MCF 10A (cell line): ENCODE data around the gene ACOT7. TPM values are rescaled to one million over a fixed set of nuclear protein-coding genes. Genes with fewer than 3 reads are reported as not detected.

Experiments used
- BruUV-seq: library from RNA; stranded (reverse); fragments of 400-500 nt; replicated peaks from 2 replicates; lab custom pipeline; 2021; lab: Mats Ljungman, UMichigan
- CTCF ChIA-PET: fragments of 300-600 bp; sonication (Branson Sonifier 250); formaldehyde crosslinking; extraction: SDS; loops from one replicate; lab custom pipeline; 2021; ENCODE audit warnings: antibody characterized with exemption, inconsistent platforms; lab: Yijun Ruan, JAX
- POLR2A ChIA-PET: fragments of 300-600, 350-650 bp; sonication (Branson Sonifier 250); formaldehyde crosslinking; extraction: SDS; loops from one replicate; lab custom pipeline; 2020; ENCODE audit warnings: antibody characterized with exemption, inconsistent platforms; lab: Yijun Ruan, JAX
- DNase-seq: peaks from one replicate; pipeline ENCODE4 v3.0.0-alpha.2; 2018; ENCODE audit not compliant: unreplicated experiment
- H3K27ac Mint-ChIP-seq: one replicate; pipeline ENCODE4 v1.8.0; 2022; ENCODE audit warnings: mild to moderate bottlenecking, low read depth, mixed read lengths; ENCODE audit not compliant: unreplicated experiment
- H3K27me3 Mint-ChIP-seq: one replicate; pipeline ENCODE4 v1.8.0; 2022; ENCODE audit warnings: mixed read lengths; ENCODE audit not compliant: insufficient read depth, unreplicated experiment
- H3K36me3 Mint-ChIP-seq: one replicate; pipeline ENCODE4 v1.8.0; 2022; ENCODE audit warnings: mild to moderate bottlenecking, moderate library complexity, mixed read lengths; ENCODE audit not compliant: insufficient read depth, unreplicated experiment
- H3K4me1 Mint-ChIP-seq: one replicate; pipeline ENCODE4 v1.8.0; 2022; ENCODE audit warnings: mixed read lengths; ENCODE audit not compliant: insufficient read depth, unreplicated experiment
- H3K4me3 Mint-ChIP-seq: one replicate; pipeline ENCODE4 v1.8.0; 2022; ENCODE audit warnings: mild to moderate bottlenecking, moderate library complexity, mixed read lengths; ENCODE audit not compliant: unreplicated experiment
- H3K9me3 Mint-ChIP-seq: one replicate; pipeline ENCODE4 v1.8.0; 2022; ENCODE audit warnings: mixed read lengths; ENCODE audit not compliant: unreplicated experiment
- intact Hi-C: fragments of 100-400 bp; cut with micrococcal nuclease; formaldehyde crosslinking; loops from 2 replicates; pipeline ENCODE4 v1.14.1; 2022
- total RNA-seq: library from RNA; stranded (reverse); gene quantifications from 2 replicates; pipeline ENCODE4 v1.2.3, GENCODE V29; 2022
- TF ChIP-seq, protein P1 (sequence below): fragments of 200-600 bp; IDR thresholded peaks from one replicate; pipeline ENCODE4 v1.8.0; 2022; ENCODE audit warnings: antibody characterized with exemption, mild to moderate bottlenecking; ENCODE audit not compliant: unreplicated experiment

ACOT7 gene
- total RNA-seq, 1 experiment from 2014 or later, result 117 TPM

DNA sequence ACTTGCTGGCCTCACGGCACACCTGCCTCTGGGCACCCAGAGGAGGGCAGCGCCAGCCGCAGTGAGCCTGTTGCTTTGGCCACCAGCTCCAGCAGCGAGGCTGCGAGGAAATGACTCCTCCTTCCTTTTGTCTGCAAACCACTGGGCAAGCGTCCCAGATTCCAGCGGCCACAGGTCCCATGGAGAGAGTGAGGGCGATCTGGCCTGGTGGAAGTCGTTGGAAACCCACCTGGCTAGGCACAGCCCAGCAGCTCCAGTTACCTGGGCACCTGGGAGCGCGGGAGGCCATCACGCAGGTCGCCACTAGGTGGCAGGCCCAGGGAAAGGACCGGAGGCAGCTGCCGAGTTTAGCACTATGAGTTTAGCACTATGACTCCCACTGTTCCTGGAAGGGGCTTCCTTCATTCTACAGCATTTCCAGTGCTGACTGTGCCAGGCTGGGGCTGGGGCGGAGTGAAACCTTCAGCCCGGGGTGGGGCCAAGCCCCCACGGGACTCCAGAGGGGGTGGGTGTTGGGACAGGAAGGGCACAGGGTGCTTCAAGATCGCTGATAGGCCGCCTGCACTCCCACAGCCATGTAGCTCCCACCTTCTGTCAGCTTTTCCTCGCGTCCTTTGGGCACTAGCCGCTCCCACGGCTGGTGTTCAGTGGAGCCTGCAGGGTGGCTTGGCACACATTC is 29.9 kb upstream of the ACOT7 start:
- peaks cover 25% of the 10 kb centered on the region for H3K4me1 Mint-ChIP-seq
- TF ChIP-seq, protein P1, sequence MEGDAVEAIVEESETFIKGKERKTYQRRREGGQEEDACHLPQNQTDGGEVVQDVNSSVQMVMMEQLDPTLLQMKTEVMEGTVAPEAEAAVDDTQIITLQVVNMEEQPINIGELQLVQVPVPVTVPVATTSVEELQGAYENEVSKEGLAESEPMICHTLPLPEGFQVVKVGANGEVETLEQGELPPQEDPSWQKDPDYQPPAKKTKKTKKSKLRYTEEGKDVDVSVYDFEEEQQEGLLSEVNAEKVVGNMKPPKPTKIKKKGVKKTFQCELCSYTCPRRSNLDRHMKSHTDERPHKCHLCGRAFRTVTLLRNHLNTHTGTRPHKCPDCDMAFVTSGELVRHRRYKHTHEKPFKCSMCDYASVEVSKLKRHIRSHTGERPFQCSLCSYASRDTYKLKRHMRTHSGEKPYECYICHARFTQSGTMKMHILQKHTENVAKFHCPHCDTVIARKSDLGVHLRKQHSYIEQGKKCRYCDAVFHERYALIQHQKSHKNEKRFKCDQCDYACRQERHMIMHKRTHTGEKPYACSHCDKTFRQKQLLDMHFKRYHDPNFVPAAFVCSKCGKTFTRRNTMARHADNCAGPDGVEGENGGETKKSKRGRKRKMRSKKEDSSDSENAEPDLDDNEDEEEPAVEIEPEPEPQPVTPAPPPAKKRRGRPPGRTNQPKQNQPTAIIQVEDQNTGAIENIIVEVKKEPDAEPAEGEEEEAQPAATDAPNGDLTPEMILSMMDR, result peak; percentile 66
- ChIA-PET POLR2A (interaction anchor here (0.6 to 2.5 kb wide), 7 partner anchors 9 to 71 kb away, joined by 3 to 26 read pairs (median 4); partner anchors contain the start of genes ACOT7 and PLEKHG5), CTCF (interaction anchor here (0.6 to 5.7 kb wide), 31 partner anchors 9 to 441 kb away, joined by 3 to 118 read pairs (median 4); no protein-coding TSS in a partner anchor)
- no peak overlapping the region for H3K4me3 Mint-ChIP-seq
- peak; percentile 91 for DNase-seq
- BruUV-seq, result no TSS peak
- H3K27me3 Mint-ChIP-seq, result no peaks in the 10 kb centered on the region
- H3K27ac Mint-ChIP-seq, result no peak overlapping the region
- no peaks in the 10 kb centered on the region for H3K9me3 Mint-ChIP-seq
- H3K36me3 Mint-ChIP-seq, result no peaks in the 10 kb centered on the region
- intact Hi-C loops, result loop anchor here (1.0 to 2.0 kb wide), 2 partner anchors 15 to 51 kb away; no protein-coding TSS in a partner anchor

DNA sequence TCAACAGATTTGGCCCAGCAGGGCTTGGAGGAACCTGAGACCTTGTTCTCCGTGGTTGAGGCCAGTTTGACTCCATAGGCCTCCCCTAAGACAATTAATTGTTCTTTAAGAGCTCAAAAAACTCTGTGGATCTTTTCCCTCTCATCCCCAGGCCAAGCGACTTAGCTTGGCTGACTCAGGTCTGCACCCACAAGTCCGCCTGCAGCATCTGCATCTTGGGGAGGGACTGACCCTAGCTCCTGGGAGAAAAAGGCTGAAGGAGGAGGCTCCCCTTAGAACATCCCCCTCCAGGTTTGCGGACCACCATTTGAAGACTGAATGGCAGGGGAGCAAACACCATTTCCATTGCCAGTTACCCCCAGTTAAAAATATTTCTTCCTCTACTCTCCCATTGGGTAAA is 27.7 kb upstream of the ACOT7 start:
- BruUV-seq, result no TSS peak
- Mint-ChIP-seq H3K4me1 (peaks cover 17% of the 10 kb centered on the region), H3K9me3 (no peaks in the 10 kb centered on the region), H3K27me3 (no peaks in the 10 kb centered on the region), H3K36me3 (no peaks in the 10 kb centered on the region), H3K4me3 (no peak overlapping the region), H3K27ac (no peak overlapping the region)
- POLR2A ChIA-PET, result interaction anchor here (0.6 to 1.6 kb wide), 2 partner anchors 14 to 182 kb away, joined by 3 to 6 read pairs; no protein-coding TSS in a partner anchor
- intact Hi-C loops, result no loop called here
- TF ChIP-seq, protein P1, result no peak
- CTCF ChIA-PET, result interaction anchor here (0.5 to 5.7 kb wide), 9 partner anchors 11 to 188 kb away, joined by 3 to 118 read pairs (median 3); partner anchors contain the start of gene PLEKHG5
- DNase-seq, result no peak

DNA sequence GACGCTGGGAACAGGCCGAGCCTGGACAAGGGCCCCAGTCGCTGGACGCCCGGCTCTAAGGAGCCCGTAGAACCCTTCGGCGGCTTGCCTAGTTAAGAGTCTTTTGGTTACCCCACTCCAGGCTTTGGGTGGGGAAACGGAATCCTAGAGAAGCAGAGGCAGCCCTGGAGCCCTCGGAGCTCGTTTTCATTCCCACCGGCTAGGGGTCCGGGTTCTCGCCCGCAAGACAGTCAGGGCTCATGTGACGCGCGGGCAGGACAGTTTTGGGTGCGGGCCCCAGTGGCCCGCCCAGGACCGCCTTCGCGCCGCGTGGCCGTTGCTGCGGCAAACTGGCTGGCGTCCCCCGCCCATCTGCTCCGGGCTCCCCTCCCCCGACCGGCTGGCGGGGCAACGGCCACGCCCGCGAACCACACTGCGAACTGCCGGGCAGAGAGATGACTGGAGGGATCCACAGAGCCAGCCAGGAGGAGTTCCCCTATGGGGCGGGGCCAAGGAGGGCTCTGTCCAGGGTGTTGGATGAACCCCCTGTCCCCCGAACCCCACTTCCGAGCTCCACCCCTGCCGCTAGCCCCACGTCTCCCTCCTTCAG is 27.0 kb upstream of the ACOT7 start:
- H3K27me3 Mint-ChIP-seq, result no peaks in the 10 kb centered on the region
- H3K9me3 Mint-ChIP-seq, result no peaks in the 10 kb centered on the region
- no peak for DNase-seq
- H3K36me3 Mint-ChIP-seq, result no peaks in the 10 kb centered on the region
- BruUV-seq, result no TSS peak
- intact Hi-C loops, result no loop called here
- H3K4me3 Mint-ChIP-seq, result no peak overlapping the region
- CTCF ChIA-PET, result interaction anchor here (0.5 to 5.7 kb wide), 8 partner anchors 10 to 190 kb away, joined by 3 to 118 read pairs (median 3); partner anchors contain the start of gene PLEKHG5
- TF ChIP-seq, protein P1, result no peak
- peaks cover 23% of the 10 kb centered on the region for H3K4me1 Mint-ChIP-seq
- no peak overlapping the region for H3K27ac Mint-ChIP-seq
- POLR2A ChIA-PET, result interaction anchor here (1.6 to 1.7 kb wide), 2 partner anchors 34 to 53 kb away, joined by 4 read pairs; no protein-coding TSS in a partner anchor
